ENCODE results near the gene RAB3GAP1.

- TF ChIP-seq CTCF (IDR thresholded peaks at IDR 0.05; ENCODE audit: insufficient read depth, low read depth, low read length) (no peak), EZH2 (IDR thresholded peaks at IDR 0.05; ENCODE audit: insufficient read depth, low read length) (no peak)
Measured at GRCh38 chr2:135121016-135121657, 69.0 kb downstream of the RAB3GAP1 start.
